Measurements from ENCODE around the gene PDZRN4. TPM values are rescaled to one million over a fixed set of nuclear protein-coding genes. Genes with fewer than 3 reads are reported as not detected.
"Not testable (repeated sequence)": the region's sequence is repeated elsewhere in the genome, so short reads cannot be mapped to it uniquely, and the experiment has no call there.

PDZRN4 gene
- total and polyA plus RNA-seq, 8 donors: 0.58 to 29.0 (median 2.2) TPM

- TF ChIP-seq POLR2A (IDR thresholded peaks at IDR 0.05) (no peak), CTCF (IDR thresholded peaks at IDR 0.05) (peak in 4 of 7 experiments; percentile 7 to 36 (median 24))
- H3K4me1 ChIP-seq: peaks cover 7 to 35% (median 20%) of the 10 kb centered on the region in 4 donors
- DNase-seq: peak in 1 of 2 donors; percentile 65
- intact Hi-C loops (cut with DNase I; ENCODE audit: low total_unique reads): no loop called here
- peak overlapping the region in 1 of 5 donors; percentile 84 for H3K27ac ChIP-seq
- no peaks in the 10 kb centered on the region for H3K36me3 ChIP-seq
- peaks cover 0 to 51% (median 27%) of the 10 kb centered on the region in 3 donors for H3K27me3 ChIP-seq
- 8 to 16% (median 15%) methylated on average over 5 of the region's 5 CpGs for WGBS, 5 donors
- no peaks in the 10 kb centered on the region for H3K9me3 ChIP-seq
- H3K4me3 ChIP-seq: peak overlapping the region; percentile 46 to 53 (median 48)
These were observed 2.2 kb downstream of the PDZRN4 start for GRCh38 chr12:41190338-41190737.

GRCh38 chr12:41191549-41191948, 3.4 kb downstream of the PDZRN4 start:
- Histone ChIP-seq H3K27me3 (peaks cover 0 to 51% (median 27%) of the 10 kb centered on the region in 3 donors), H3K4me1 (peaks cover 7 to 35% (median 20%) of the 10 kb centered on the region in 4 donors)
- intact Hi-C loops (cut with DNase I; ENCODE audit: low total_unique reads); H3K4me3 ChIP-seq; H3K36me3 ChIP-seq; H3K9me3 ChIP-seq; DNase-seq; H3K27ac ChIP-seq: not testable (repeated sequence)
- 81 to 93% (median 88%) methylated on average over 3 of the region's 3 CpGs for WGBS, 5 donors

GRCh38 chr12:41193311-41193710, 5.2 kb downstream of the PDZRN4 start:
- Histone ChIP-seq H3K4me1 (peaks cover 7 to 25% (median 15%) of the 10 kb centered on the region in 4 donors), H3K27me3 (peaks cover 0 to 36% (median 16%) of the 10 kb centered on the region in 3 donors), H3K9me3 (no peaks in the 10 kb centered on the region), H3K27ac (no peak overlapping the region), H3K4me3 (no peak overlapping the region), H3K36me3 (no peaks in the 10 kb centered on the region)
- intact Hi-C loops (cut with DNase I; ENCODE audit: low total_unique reads): no loop called here
- TF ChIP-seq CTCF (IDR thresholded peaks at IDR 0.05) (no peak), EP300 (IDR thresholded peaks at IDR 0.05) (no peak), POLR2AphosphoS5 (IDR thresholded peaks at IDR 0.05) (no peak), POLR2A (IDR thresholded peaks at IDR 0.05) (no peak)
- no peak for DNase-seq
- 52 to 76% (median 66%) methylated on average over 1 of the region's 1 CpG for WGBS, 5 donors

GRCh38 chr12:41202051-41202450, 13.9 kb downstream of the PDZRN4 start:
- Histone ChIP-seq H3K36me3 (no peaks in the 10 kb centered on the region), H3K27ac (no peak overlapping the region), H3K9me3 (no peaks in the 10 kb centered on the region), H3K4me1 (peaks cover 0 to 16% (median 8%) of the 10 kb centered on the region in 4 donors), H3K4me3 (no peak overlapping the region), H3K27me3 (no peaks in the 10 kb centered on the region)
- WGBS, 5 donors: 68 to 83% (median 78%) methylated on average over 2 of the region's 2 CpGs
- intact Hi-C loops (cut with DNase I; ENCODE audit: low total_unique reads): no loop called here
- TF ChIP-seq POLR2A (IDR thresholded peaks at IDR 0.05): no peak
- TF ChIP-seq EP300 (IDR thresholded peaks at IDR 0.05): no peak
- no peak for TF ChIP-seq POLR2AphosphoS5 (IDR thresholded peaks at IDR 0.05)
- no peak for TF ChIP-seq CTCF (IDR thresholded peaks at IDR 0.05)
- no peak for DNase-seq

GRCh38 chr12:41205070-41205709, 17.1 kb downstream of the PDZRN4 start:
- peak overlapping the region in 3 of 4 donors; percentile 5 to 19 (median 11) for H3K4me3 ChIP-seq
- H3K36me3 ChIP-seq: no peaks in the 10 kb centered on the region
- H3K4me1 ChIP-seq: peaks cover 0 to 24% (median 12%) of the 10 kb centered on the region in 4 donors
- TF ChIP-seq CTCF (IDR thresholded peaks at IDR 0.05) (no peak), EP300 (IDR thresholded peaks at IDR 0.05) (no peak), POLR2A (IDR thresholded peaks at IDR 0.05) (no peak), POLR2AphosphoS5 (IDR thresholded peaks at IDR 0.05) (no peak)
- intact Hi-C loops (cut with DNase I; ENCODE audit: low total_unique reads): no loop called here
- H3K27me3 ChIP-seq: no peaks in the 10 kb centered on the region
- WGBS, 5 donors: 16 to 34% (median 23%) methylated on average over 4 of the region's 4 CpGs
- peak in 1 of 2 donors; percentile 69 for DNase-seq
- H3K9me3 ChIP-seq: no peaks in the 10 kb centered on the region
- peak overlapping the region; percentile 34 to 62 (median 45) for H3K27ac ChIP-seq

Measured in stomach (tissue), 9 donors.